H1 (cell line): ENCODE measurements around the gene PHLPP2. TPM values are rescaled to one million over a fixed set of nuclear protein-coding genes. Genes with fewer than 3 reads are reported as not detected.

Experiments used
- BRCA1 ChIP-seq: IDR thresholded peaks from 2 replicates; pipeline ENCODE4 v1.6.1; 2012; ENCODE audit warnings: low read depth, low read length, improper control_type of control experiment
- HDAC2 ChIP-seq, 2 experiments: fragments of 300-600 bp in 1 of 2; sonication (generic) in 1 of 2; IDR thresholded peaks; 2 replicates each; pipeline ENCODE4 v1.6.1; 2011 to 2012; ENCODE audit warnings: low read depth in 2 of 2, low read length in 2 of 2, mild to moderate bottlenecking in 2 of 2, moderate library complexity in 2 of 2, borderline replicate concordance in 1 of 2, inconsistent platforms in 1 of 2
- JUND ChIP-seq: IDR thresholded peaks from 2 replicates; pipeline ENCODE4 v1.6.1; 2011; ENCODE audit warnings: mild to moderate bottlenecking, improper control_type of control experiment, low read length
- KDM1A ChIP-seq: fragments of 200-600, 300-600 bp; sonication (generic); IDR thresholded peaks from 2 replicates; pipeline ENCODE4 v1.7.1; 2016; ENCODE audit warnings: mild to moderate bottlenecking, low read length, borderline replicate concordance
- KDM4A ChIP-seq: IDR thresholded peaks from one replicate; pipeline ENCODE4 v1.7.1; 2012; ENCODE audit warnings: low read depth, mild to moderate bottlenecking, moderate library complexity, low read length, inconsistent platforms; ENCODE audit not compliant: severe bottlenecking
- NANOG ChIP-seq: IDR thresholded peaks from 2 replicates; pipeline ENCODE4 v1.6.1; 2011; ENCODE audit warnings: low read length, low read depth, mild to moderate bottlenecking, inconsistent platforms; ENCODE audit not compliant: insufficient read depth, poor library complexity, severe bottlenecking
- PHF8 ChIP-seq: fragments of 200-600 bp; sonication (generic); conservative IDR thresholded peaks from 2 replicates; pipeline ENCODE4 v1.7.1; 2012; ENCODE audit warnings: low read depth, mild to moderate bottlenecking, inconsistent platforms, low read length, moderate library complexity
- TCF12 ChIP-seq: IDR thresholded peaks from 2 replicates; pipeline ENCODE4 v1.6.1; 2011; ENCODE audit warnings: low read depth, mild to moderate bottlenecking, low read length
- TEAD4 ChIP-seq: IDR thresholded peaks from 2 replicates; pipeline ENCODE4 v1.6.1; 2012; ENCODE audit warnings: low read depth, low read length, inconsistent platforms, mixed read lengths
- USF2 ChIP-seq: IDR thresholded peaks from 2 replicates; pipeline ENCODE4 v1.6.1; 2011; ENCODE audit warnings: low read length, improper control_type of control experiment
- polyA plus RNA-seq, 7 experiments: library from polyadenylated mRNA; depleted of rRNA in 3 of 7; stranded (reverse) in 5 of 7; unstranded in 2 of 7; fragments of >200 nt in 5 of 7; fragments of 200-250 nt in 2 of 7; gene quantifications; 1 replicate in 5 of 7; 2 replicates in 1 of 7; 4 replicates in 1 of 7; pipeline versions ENCODE4 v1.2.1 to v1.2.3, GENCODE V29; 2011 to 2013; ENCODE audit warnings: missing spikeins in 2 of 7, mixed read lengths in 2 of 7
- total RNA-seq: library from RNA; stranded (reverse); fragmentation: NEBNext Ultra II Directional; extraction: Animal tissue kit (Norgen Biotek cat#: 25700); gene quantifications from 2 replicates; pipeline ENCODE4 v1.2.1, GENCODE V29; 2021

The PHLPP2 gene
- total and polyA plus RNA-seq, 2 of the 8 experiments (the other 6 are each of a cell fraction or from before 2014, with no cell fraction given), result 7.3 to 12.9 TPM

GRCh38 chr16:71626018-71626857 is 98.3 kb downstream of the PHLPP2 start, which contains the start of gene MARVELD3 (continued):
- no peak for TF ChIP-seq TCF12
- TF ChIP-seq JUND, result no peak
- TF ChIP-seq USF2, result no peak
- no peak for TF ChIP-seq KDM1A
- TF ChIP-seq HDAC2 (IDR thresholded peaks at IDR 0.05; ENCODE audit: borderline replicate concordance in 1 of 2, low read depth in 2 of 2, low read length in 2 of 2), result 0 out of 4 replicates have a peak, but pooled peaks of 1 of the 2 experiments have one; percentile 8
- peak; percentile 69 for TF ChIP-seq PHF8
- no peak for TF ChIP-seq NANOG
- no peak for TF ChIP-seq TEAD4
- peak; percentile 69 for TF ChIP-seq KDM4A
- no peak for TF ChIP-seq BRCA1
